Activated naive CD4-positive, alpha-beta T cell treated with anti-CD3 and anti-CD28 coated beads, Interleukin-2, amount 50 U/mL, for 24 hours (primary cell): ENCODE results near the gene NDUFAF3.

ENCODE experiments used
- H3K27ac Mint-ChIP-seq: one replicate; pipeline ENCODE4 v1.8.0; 2021; ENCODE audit warnings: mild to moderate bottlenecking, mixed read lengths
- H3K27me3 Mint-ChIP-seq: one replicate; pipeline ENCODE4 v1.8.0; 2021; ENCODE audit warnings: mixed read lengths
- H3K36me3 Mint-ChIP-seq: one replicate; pipeline ENCODE4 v1.8.0; 2021; ENCODE audit warnings: mixed read lengths
- H3K4me1 Mint-ChIP-seq: one replicate; pipeline ENCODE4 v1.8.0; 2021; ENCODE audit warnings: mixed read lengths
- H3K4me3 Mint-ChIP-seq: one replicate; pipeline ENCODE4 v1.8.0; 2021; ENCODE audit warnings: mild to moderate bottlenecking, mixed read lengths
- H3K9me3 Mint-ChIP-seq: one replicate; pipeline ENCODE4 v1.8.0; 2021; ENCODE audit warnings: mixed read lengths

Gene NDUFAF3, protein sequence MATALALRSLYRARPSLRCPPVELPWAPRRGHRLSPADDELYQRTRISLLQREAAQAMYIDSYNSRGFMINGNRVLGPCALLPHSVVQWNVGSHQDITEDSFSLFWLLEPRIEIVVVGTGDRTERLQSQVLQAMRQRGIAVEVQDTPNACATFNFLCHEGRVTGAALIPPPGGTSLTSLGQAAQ

DNA sequence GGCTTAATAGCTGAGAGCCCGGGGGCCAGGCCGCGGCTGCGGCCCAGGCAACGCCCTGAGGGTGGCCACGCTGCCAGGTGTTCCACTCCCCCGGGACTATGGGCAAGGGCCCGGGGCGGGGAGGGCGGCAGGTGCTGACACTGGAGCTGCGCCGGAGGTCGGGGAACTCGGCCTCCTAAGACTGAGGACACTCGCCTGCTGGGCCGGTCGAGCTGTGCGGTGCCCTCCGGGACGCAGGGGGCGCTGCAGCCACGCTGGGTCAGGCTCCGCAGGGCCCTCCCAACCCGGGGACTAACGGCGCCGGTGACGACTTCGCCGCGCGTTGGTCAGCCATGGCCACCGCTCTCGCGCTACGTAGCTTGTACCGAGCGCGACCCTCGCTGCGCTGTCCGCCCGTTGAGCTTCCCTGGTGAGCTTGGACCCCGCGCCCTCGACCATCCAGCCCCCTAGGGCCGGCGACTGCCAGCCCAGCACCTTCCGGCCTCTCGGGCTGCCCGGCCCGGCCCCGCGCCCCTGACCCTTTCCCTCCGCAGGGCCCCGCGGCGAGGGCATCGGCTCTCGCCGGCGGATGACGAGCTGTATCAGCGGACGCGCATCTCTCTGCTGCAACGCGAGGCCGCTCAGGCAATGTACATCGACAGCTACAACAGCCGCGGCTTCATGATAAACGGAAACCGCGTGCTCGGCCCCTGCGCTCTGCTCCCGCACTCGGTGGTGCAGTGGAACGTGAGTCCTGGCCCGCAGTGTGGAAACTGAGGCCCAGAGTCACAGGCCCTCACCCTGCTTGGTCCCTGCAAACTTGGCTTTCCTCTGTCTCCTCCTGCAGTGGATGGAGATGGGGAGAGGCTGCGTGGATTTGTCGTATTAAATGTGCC lies at the start of gene NDUFAF3:
NDUFAF3 (plus strand) TSS at position 309 of the 875 bp plus-strand sequence; CDS start at position 333, 24 bp downstream.
- Mint-ChIP-seq H3K9me3 (no peaks in the 10 kb centered on the region), H3K27ac (peak within 1 kb of the TSS; percentile 99), H3K27me3 (no peaks in the 10 kb centered on the region), H3K4me1 (peaks cover 55% of the 10 kb centered on the region), H3K36me3 (peaks cover 13% of the 10 kb centered on the region), H3K4me3 (peak within 1 kb of the TSS; percentile 99)

- Mint-ChIP-seq H3K27ac (no peak overlapping the region), H3K36me3 (peaks cover 9% of the 10 kb centered on the region), H3K4me3 (no peak overlapping the region)
Observed at GRCh38 chr3:48974076-48974864, 47.7 kb upstream of the NDUFAF3 start.

DNA sequence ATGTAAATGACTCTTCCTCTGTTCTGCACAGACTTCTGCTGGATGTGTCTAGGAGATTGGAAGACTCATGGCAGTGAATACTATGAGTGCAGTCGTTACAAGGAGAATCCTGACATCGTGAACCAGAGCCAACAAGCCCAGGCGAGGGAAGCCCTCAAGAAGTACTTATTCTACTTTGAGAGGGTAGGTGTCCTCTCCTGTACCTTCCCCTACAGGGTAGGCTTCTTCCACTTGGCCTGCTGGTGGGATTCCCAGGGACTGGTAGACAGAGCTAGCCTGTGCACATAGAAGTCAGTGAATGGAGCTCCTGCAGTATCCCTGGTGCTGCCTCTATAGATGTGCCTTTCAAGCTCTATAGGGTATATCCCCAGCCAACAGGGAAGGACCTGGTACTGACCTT lies 42.5 kb upstream of the NDUFAF3 start:
- no peaks in the 10 kb centered on the region for H3K9me3 Mint-ChIP-seq
- H3K36me3 Mint-ChIP-seq: peaks cover 9% of the 10 kb centered on the region
- no peaks in the 10 kb centered on the region for H3K4me1 Mint-ChIP-seq
- no peaks in the 10 kb centered on the region for H3K27me3 Mint-ChIP-seq
- no peak overlapping the region for H3K4me3 Mint-ChIP-seq
- no peak overlapping the region for H3K27ac Mint-ChIP-seq

More at GRCh38 chr3:48974076-48974864, 47.7 kb upstream of the NDUFAF3 start:
- Mint-ChIP-seq H3K9me3 (no peaks in the 10 kb centered on the region), H3K4me1 (no peaks in the 10 kb centered on the region), H3K27me3 (no peaks in the 10 kb centered on the region)

- Mint-ChIP-seq H3K36me3 (peaks cover 6% of the 10 kb centered on the region), H3K9me3 (no peaks in the 10 kb centered on the region), H3K27ac (no peak overlapping the region), H3K4me3 (no peak overlapping the region), H3K4me1 (no peaks in the 10 kb centered on the region), H3K27me3 (no peaks in the 10 kb centered on the region)
Observed at GRCh38 chr3:48980295-48980694, 41.6 kb upstream of the NDUFAF3 start.

DNA sequence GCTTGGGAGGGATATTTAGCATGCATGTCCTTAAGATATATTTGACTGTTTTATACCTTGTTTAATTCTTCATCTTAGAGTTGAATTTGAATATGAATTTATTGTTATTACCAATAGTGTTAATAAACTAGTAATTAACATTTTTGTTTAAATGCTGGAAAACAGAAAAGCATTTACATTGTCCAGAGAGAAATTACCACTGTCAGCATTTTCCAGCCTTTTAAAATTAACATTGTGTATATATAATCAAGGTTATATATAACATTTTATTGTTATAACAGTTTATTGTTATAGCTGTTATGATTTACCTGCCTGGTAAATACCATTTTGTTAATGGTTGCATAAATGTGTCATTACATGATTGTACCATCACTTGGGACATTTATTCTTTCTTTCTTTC lies 39.9 kb upstream of the NDUFAF3 start:
- Mint-ChIP-seq H3K4me3 (no peak overlapping the region), H3K9me3 (no peaks in the 10 kb centered on the region), H3K27ac (no peak overlapping the region), H3K36me3 (peaks cover 6% of the 10 kb centered on the region), H3K4me1 (no peaks in the 10 kb centered on the region), H3K27me3 (no peaks in the 10 kb centered on the region)

DNA sequence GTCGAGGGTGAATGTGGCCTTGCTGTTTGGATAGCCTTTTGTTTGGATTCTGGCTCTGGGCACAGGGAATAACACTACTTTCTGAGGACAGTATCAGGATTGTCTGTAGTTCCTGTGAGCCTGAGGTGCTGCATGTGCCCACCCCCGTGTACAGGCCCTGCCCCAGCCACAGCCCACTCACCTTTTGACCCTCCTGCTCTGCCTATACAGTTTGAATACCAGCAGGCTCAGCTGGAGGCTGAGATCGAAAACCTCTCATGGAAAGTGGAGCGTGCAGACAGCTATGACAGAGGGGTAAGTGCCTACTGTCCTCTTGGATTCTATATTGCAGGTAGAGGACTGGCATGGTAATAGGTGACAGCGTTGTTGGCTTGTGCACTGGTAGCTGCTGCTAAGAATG lies 39.2 kb upstream of the NDUFAF3 start:
- no peak overlapping the region for H3K27ac Mint-ChIP-seq
- H3K4me3 Mint-ChIP-seq: no peak overlapping the region
- H3K36me3 Mint-ChIP-seq: peaks cover 6% of the 10 kb centered on the region
- no peaks in the 10 kb centered on the region for H3K9me3 Mint-ChIP-seq
- H3K27me3 Mint-ChIP-seq: no peaks in the 10 kb centered on the region
- H3K4me1 Mint-ChIP-seq: peaks cover 2% of the 10 kb centered on the region

DNA sequence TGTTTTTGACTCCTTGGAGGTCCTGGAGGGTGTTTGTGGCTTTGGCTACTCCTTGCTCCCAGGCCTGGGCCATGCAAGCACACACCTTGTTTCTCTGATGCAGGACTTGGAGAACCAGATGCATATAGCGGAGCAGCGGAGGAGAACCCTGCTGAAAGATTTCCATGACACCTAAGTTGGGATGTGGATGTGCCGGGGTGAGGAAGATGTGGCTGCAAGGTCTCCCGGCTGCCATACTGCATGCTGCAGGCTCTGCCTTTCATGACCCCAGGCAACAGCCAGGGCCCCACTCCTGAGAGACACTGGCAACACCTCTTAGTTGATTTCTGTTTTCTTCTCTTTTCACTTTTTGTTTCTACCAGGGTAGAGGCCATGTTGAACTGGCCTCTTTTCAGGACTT lies 38.8 kb upstream of the NDUFAF3 start:
- H3K9me3 Mint-ChIP-seq: no peaks in the 10 kb centered on the region
- H3K27ac Mint-ChIP-seq: no peak overlapping the region
- H3K36me3 Mint-ChIP-seq: peaks cover 6% of the 10 kb centered on the region
- H3K27me3 Mint-ChIP-seq: no peaks in the 10 kb centered on the region
- H3K4me3 Mint-ChIP-seq: no peak overlapping the region
- H3K4me1 Mint-ChIP-seq: peaks cover 6% of the 10 kb centered on the region

DNA sequence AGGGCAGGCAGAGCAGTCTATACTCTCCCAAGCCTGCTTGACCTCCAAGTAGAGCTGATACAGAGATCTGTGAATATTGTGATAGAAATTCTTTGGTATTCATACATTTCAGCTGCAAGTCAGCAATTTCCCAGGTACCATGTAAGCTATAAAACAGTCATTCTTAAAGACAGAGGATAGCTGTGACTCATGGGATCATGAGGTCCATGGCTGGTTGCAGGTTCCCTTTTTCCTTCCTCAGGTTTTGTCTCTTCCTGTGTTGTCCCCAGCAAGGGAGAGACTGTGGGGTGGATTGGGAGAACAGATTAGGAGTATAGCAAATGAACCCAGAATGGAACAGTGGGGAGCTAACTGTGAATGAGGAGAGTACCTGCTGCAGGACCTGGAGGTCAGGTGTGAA lies 37.3 kb upstream of the NDUFAF3 start:
- Mint-ChIP-seq H3K4me1 (peaks cover 16% of the 10 kb centered on the region), H3K36me3 (peaks cover 1% of the 10 kb centered on the region), H3K27me3 (no peaks in the 10 kb centered on the region), H3K9me3 (no peaks in the 10 kb centered on the region), H3K4me3 (no peak overlapping the region), H3K27ac (no peak overlapping the region)

GRCh38 chr3:48985831-48986376 lies 36.0 kb upstream of the NDUFAF3 start:
- Mint-ChIP-seq H3K9me3 (no peaks in the 10 kb centered on the region), H3K27ac (no peak overlapping the region), H3K36me3 (peaks cover 1% of the 10 kb centered on the region)

DNA sequence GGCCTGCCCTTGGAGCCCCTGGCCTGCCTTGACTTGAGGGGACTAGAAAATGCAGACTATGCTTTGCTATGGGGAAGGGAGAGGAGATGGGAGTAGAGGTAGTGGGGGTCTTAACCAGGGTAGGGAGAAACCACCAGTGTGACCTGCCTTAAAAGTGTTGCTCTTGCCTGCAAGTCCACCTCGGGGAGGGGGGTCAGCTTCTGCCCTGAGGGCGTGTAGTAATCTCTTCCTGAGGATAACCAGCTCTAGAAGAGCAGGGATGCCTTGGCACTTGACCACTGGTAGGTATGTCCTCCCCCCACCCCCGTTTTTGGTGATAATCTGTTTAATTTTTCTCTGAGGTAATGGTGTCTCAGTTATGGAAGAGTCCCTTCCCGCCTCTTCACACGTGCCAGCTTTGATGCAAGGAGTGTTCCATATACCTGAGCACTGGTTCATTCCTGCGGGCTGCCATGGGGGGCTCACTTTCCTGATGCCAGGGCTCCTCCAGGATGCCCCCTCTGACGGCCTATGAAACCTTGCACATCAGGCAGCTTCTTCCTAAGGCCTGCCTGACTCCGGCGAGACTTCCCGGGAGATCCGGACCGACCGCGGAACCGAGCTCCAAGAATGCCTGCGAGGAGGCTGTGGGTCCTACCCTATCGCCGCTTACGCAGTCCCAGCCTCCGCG lies 32.7 kb upstream of the NDUFAF3 start:
- Mint-ChIP-seq H3K4me1 (peaks cover 31% of the 10 kb centered on the region), H3K36me3 (no peaks in the 10 kb centered on the region), H3K4me3 (peak overlapping the region; percentile 93), H3K27ac (peak overlapping the region; percentile 91), H3K9me3 (no peaks in the 10 kb centered on the region), H3K27me3 (no peaks in the 10 kb centered on the region)

More at GRCh38 chr3:48985831-48986376, 36.0 kb upstream of the NDUFAF3 start:
- Mint-ChIP-seq H3K27me3 (no peaks in the 10 kb centered on the region), H3K4me1 (peaks cover 18% of the 10 kb centered on the region), H3K4me3 (no peak overlapping the region)

GRCh38 chr3:48989796-48990635 lies 31.9 kb upstream of the NDUFAF3 start, which contains the start of gene P4HTM:
Gene P4HTM, plus strand, starts transcription at chr3:48990241. Its CDS starts 16 bp downstream, at chr3:48990257.
- Mint-ChIP-seq H3K4me1 (peaks cover 38% of the 10 kb centered on the region), H3K27ac (peak within 1 kb of the TSS; percentile 94), H3K4me3 (peak within 1 kb of the TSS; percentile 95), H3K27me3 (no peaks in the 10 kb centered on the region), H3K36me3 (no peaks in the 10 kb centered on the region), H3K9me3 (no peaks in the 10 kb centered on the region)

- Mint-ChIP-seq H3K27me3 (no peaks in the 10 kb centered on the region), H3K4me3 (peak overlapping the region; percentile 95), H3K4me1 (peaks cover 42% of the 10 kb centered on the region), H3K36me3 (no peaks in the 10 kb centered on the region), H3K9me3 (no peaks in the 10 kb centered on the region), H3K27ac (peak overlapping the region; percentile 94)
Observed at GRCh38 chr3:48990636-48991469, 31.1 kb upstream of the NDUFAF3 start.

GRCh38 chr3:48991851-48992545 lies 29.9 kb upstream of the NDUFAF3 start:
- Mint-ChIP-seq H3K9me3 (no peaks in the 10 kb centered on the region), H3K27ac (no peak overlapping the region), H3K27me3 (no peaks in the 10 kb centered on the region), H3K36me3 (no peaks in the 10 kb centered on the region), H3K4me1 (peaks cover 42% of the 10 kb centered on the region), H3K4me3 (peak overlapping the region; percentile 95)
